ENCODE data around the gene FRMD4A. TPM values are rescaled to one million over a fixed set of nuclear protein-coding genes. Genes with fewer than 3 reads are reported as not detected.

Gene FRMD4A
- total RNA-seq, 1 donor from 2014 or later: 34.6 TPM

- TF ChIP-seq, protein P1, sequence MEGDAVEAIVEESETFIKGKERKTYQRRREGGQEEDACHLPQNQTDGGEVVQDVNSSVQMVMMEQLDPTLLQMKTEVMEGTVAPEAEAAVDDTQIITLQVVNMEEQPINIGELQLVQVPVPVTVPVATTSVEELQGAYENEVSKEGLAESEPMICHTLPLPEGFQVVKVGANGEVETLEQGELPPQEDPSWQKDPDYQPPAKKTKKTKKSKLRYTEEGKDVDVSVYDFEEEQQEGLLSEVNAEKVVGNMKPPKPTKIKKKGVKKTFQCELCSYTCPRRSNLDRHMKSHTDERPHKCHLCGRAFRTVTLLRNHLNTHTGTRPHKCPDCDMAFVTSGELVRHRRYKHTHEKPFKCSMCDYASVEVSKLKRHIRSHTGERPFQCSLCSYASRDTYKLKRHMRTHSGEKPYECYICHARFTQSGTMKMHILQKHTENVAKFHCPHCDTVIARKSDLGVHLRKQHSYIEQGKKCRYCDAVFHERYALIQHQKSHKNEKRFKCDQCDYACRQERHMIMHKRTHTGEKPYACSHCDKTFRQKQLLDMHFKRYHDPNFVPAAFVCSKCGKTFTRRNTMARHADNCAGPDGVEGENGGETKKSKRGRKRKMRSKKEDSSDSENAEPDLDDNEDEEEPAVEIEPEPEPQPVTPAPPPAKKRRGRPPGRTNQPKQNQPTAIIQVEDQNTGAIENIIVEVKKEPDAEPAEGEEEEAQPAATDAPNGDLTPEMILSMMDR (conservative IDR thresholded peaks at IDR 0.05; ENCODE audit: low read depth, low read length): no peak
- DNase-seq (ENCODE audit: low read depth): no peak
- no peak overlapping the region for H3K4me3 ChIP-seq (ENCODE audit: low read depth, low read length)
Observed at GRCh38 chr10:13759168-13759567, 571.6 kb downstream of the FRMD4A start.

DNA sequence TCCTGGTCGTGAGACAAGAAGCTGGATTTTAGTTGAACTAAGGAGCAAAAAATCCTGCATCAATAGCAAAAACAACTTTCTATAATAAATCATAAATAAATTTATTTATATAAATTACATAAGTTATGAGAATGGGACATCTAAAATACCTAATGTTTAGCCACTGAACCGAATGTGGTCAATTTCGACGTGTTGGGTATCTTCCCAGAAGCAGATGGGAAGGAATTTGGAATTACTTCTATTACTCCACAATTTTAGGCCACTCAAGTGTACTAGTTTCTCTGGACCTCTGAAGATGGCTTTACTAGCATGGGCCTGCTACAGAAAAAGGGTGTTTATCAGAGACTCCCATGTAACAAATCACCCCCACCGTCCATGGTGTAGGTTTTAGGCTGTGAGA, 572.0 kb downstream of the FRMD4A start:
- TF ChIP-seq, protein P1 (conservative IDR thresholded peaks at IDR 0.05; ENCODE audit: low read depth, low read length): no peak
- DNase-seq (ENCODE audit: low read depth): no peak
- H3K4me3 ChIP-seq (ENCODE audit: low read depth, low read length): no peak overlapping the region

DNA sequence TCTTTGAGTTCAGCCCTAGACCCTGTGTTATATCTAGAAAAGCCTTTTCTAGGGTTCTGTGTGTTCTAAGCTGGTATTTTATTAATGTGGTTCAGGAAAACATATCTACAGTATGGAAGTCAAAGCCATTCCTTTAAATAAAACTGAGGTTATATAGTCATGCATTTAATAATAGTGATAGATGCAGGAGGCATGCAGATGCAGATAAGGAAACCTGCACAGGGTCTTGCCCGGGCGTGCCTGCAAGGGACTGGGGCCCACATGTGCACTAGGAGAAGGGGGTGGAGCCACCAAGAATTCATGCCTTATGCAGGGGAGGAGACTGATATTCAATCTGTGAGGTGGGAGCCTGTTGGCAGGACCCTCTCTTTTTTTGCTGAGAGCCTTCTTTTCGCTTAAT, 572.4 kb downstream of the FRMD4A start:
- no peak overlapping the region for H3K4me3 ChIP-seq (ENCODE audit: low read depth, low read length)
- no peak for DNase-seq (ENCODE audit: low read depth)
- TF ChIP-seq, protein P1 (conservative IDR thresholded peaks at IDR 0.05; ENCODE audit: low read depth, low read length): no peak

- DNase-seq (ENCODE audit: low read depth): no peak
- H3K4me3 ChIP-seq (ENCODE audit: low read depth, low read length): no peak overlapping the region
- TF ChIP-seq, protein P1 (conservative IDR thresholded peaks at IDR 0.05; ENCODE audit: low read depth, low read length): no peak
Observed at GRCh38 chr10:13754277-13754676, 576.4 kb downstream of the FRMD4A start.

DNA sequence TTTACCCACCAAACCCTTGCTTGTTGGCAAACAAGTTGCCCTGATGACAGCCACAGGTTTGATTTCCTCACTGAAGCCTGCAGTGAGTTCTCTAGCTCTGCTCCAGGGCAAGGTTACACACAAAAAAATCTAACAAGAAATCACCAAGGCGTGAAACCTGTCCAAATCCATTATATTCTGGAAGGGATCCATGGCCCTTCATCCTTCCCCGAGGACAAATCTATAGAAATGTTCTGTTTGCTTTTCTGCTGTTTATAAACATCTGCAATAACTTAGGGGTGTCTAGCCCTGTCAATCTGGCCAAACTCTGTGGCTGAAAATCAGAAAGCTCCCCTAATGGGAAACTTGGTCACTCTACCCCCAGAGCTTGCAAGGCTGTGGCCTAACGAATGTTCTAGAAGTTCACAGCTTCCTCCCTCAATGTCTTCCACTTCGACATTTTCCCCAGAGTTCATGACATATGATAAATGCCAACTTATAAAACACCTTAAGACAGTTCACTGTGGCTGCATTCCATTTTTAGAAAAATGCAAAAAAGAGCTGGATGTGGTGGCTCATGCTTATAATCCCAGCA, 579.4 kb downstream of the FRMD4A start:
- no peak overlapping the region for H3K4me3 ChIP-seq (ENCODE audit: low read depth, low read length)
- TF ChIP-seq, protein P1 (conservative IDR thresholded peaks at IDR 0.05; ENCODE audit: low read depth, low read length): no peak
- no peak for DNase-seq (ENCODE audit: low read depth)

- DNase-seq (ENCODE audit: low read depth): no peak
- H3K4me3 ChIP-seq (ENCODE audit: low read depth, low read length): no peak overlapping the region
- TF ChIP-seq, protein P1 (conservative IDR thresholded peaks at IDR 0.05; ENCODE audit: low read depth, low read length): no peak
Observed at GRCh38 chr10:13750299-13751190, 580.2 kb downstream of the FRMD4A start.

All from epithelial cell of proximal tubule (primary cell).